Measurements from ENCODE around the gene GRAMD1B.

The GRAMD1B gene

GRCh38 chr11:123405123-123405592 is 24.9 kb upstream of the GRAMD1B start:
- TF ChIP-seq ZNF274 (IDR thresholded peaks at IDR 0.05; ENCODE audit: low read depth, low read length): no peak

DNA sequence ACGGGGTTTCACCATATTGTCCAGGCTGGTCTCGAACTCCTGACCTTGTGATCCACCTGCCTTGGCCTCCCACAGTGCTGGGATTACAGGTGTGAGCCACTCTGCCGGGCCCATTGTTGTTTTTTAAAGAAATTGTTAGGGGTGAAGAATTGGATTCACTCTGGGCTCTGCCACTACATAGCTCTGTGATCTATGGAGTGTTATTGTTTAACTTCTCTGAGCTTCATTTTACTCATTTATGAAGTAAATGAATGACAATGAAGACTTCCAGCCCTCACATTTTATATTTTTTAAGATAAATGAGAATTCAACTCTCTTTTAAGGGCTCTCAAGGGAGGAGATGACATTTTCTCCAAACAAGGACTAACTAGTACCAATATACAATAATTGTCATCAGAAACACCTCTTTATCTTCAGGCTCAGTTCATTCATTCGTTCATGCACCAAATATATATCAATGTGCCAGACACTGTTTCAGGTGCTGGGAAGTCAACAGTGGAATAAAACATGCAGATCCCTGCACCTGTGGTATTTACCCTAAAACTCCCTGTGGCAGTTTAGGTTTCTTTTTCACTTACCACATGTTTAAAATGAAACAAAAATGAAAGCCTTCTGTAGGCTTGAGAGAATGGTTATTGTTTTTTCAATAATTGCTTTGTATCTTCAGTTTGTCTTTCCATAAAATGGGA is 23.5 kb upstream of the GRAMD1B start:
- no peak for TF ChIP-seq ZNF274 (IDR thresholded peaks at IDR 0.05; ENCODE audit: low read depth, low read length)
- H3K4me3 ChIP-seq (ENCODE audit: low read length): no peak overlapping the region

More at GRCh38 chr11:123405123-123405592, 24.9 kb upstream of the GRAMD1B start:
- no peak overlapping the region for H3K4me3 ChIP-seq (ENCODE audit: low read length)

GRCh38 chr11:123407130-123407995 is 22.7 kb upstream of the GRAMD1B start:
- H3K4me3 ChIP-seq (ENCODE audit: low read length): peak overlapping the region; percentile 18; the same call in 1 of the 2 replicates
- TF ChIP-seq ZNF274 (IDR thresholded peaks at IDR 0.05; ENCODE audit: low read depth, low read length): no peak

DNA sequence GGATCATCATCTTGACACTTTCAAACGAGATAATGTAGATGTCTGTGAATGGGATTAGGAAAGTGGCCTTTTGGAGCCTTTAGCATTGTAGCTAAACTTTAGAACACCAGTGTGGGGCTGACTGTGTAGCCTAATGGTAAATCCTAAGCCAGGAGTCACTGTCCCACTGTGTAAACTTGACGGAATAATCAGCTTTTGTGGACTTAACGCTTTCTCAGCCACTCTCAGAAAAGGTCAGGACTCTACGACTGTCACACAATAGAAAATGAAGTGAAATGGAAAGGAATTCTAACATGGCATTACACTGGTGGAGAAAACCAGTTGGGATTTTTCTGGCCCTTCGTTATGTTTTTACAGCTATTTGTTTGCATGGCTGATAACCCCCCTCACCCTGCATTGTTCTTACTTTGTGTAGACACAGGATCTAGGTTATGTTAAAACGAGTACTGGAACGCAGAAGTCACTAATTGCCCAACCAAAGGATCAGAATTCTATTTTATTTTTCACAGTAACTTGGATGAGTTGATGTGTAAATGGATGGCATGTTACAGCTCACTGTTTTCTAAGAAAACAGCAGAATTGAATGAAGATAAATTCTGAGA is 22.0 kb upstream of the GRAMD1B start:
- H3K4me3 ChIP-seq (ENCODE audit: low read length): no peak overlapping the region
- no peak for TF ChIP-seq ZNF274 (IDR thresholded peaks at IDR 0.05; ENCODE audit: low read depth, low read length)

DNA sequence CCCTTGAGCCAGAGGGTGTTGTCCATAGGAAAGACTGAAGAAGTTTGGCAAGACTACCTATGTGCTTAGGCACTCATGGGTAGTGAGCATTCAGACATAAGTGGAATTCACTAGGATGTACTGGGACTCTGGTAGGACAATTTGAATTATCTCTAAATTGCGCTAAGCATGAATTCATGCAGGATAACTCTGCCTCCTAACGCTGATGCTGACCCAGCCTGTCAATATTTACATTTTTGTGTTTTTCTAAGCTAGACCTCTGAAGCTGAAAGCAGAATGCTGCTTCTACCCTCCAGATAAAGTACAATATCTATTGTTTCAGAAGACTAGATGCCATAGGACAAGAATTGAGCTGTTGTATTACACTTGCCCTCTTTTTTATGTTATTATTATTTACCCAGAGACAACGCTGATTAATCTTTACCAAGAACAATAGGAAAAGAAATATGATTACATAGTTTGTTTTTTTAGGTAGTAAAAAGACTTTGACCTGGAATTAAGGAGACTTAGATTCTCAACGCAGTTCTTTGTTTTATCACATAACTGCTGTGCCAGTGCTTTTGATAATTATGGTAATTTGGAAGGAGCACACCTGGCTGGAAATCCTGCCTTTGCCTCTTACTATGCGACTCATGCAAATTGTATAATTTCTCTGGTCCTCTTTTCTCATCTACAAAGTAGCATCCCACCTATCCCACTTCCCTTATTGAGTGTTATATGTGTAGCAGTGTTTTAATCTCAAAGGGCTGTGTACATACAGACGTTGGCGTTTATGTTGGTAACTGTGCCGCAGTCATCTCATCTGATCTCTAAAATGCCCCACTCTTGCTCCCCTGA is 21.2 kb upstream of the GRAMD1B start:
- no peak overlapping the region for H3K4me3 ChIP-seq (ENCODE audit: low read length)
- no peak for TF ChIP-seq ZNF274 (IDR thresholded peaks at IDR 0.05; ENCODE audit: low read depth, low read length)

- no peak overlapping the region for H3K4me3 ChIP-seq (ENCODE audit: low read length)
- no peak for TF ChIP-seq ZNF274 (IDR thresholded peaks at IDR 0.05; ENCODE audit: low read depth, low read length)
Measured at GRCh38 chr11:123409456-123410217, 20.4 kb upstream of the GRAMD1B start.

- TF ChIP-seq ZNF274 (IDR thresholded peaks at IDR 0.05; ENCODE audit: low read depth, low read length): no peak
- H3K4me3 ChIP-seq (ENCODE audit: low read length): no peak overlapping the region
Measured at GRCh38 chr11:123410218-123410549, 19.9 kb upstream of the GRAMD1B start.

DNA sequence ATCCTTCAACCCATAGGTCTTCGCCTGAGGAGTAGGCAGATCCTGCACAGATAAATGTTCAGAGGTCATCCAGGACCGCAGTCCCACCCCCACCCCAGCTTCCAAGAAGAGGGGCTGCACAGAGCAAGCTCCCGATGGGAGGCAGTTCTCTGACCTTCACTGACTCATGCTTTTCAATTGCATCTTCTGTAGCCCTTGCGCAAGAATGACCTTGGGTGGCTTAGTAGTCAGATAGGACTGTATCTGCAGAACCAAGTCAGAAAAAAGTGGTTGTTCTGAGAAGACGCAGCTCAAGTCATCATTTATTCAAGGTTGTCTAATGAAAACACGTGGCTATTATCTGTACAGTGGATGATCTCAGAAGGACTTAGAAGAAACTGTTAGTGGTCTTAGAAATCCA is 16.4 kb upstream of the GRAMD1B start:
- no peak for TF ChIP-seq ZNF274 (IDR thresholded peaks at IDR 0.05; ENCODE audit: low read depth, low read length)

DNA sequence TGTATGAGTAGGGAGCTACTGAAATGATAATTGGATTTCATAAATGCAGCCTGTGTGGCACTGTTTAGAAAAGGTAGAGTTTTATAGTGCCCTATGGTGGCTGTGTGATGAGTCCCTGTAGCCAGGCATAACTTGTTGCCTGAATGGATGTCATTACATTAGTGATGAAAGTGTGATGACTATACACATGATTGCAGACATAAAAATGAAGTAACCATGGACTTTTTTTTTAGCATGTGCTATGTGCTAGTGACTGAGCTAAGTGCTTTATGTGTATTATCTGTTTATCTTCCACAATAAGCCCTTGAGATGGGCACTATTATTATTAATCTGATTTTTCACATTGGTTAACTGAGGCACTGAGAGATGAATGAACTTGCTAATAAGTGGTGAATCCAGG is 13.5 kb upstream of the GRAMD1B start:
- no peak overlapping the region for H3K4me3 ChIP-seq (ENCODE audit: low read length)
- TF ChIP-seq ZNF274 (IDR thresholded peaks at IDR 0.05; ENCODE audit: low read depth, low read length): no peak

More for the DNA sequence above, 16.4 kb upstream of the GRAMD1B start:
- H3K4me3 ChIP-seq (ENCODE audit: low read length): no peak overlapping the region

DNA sequence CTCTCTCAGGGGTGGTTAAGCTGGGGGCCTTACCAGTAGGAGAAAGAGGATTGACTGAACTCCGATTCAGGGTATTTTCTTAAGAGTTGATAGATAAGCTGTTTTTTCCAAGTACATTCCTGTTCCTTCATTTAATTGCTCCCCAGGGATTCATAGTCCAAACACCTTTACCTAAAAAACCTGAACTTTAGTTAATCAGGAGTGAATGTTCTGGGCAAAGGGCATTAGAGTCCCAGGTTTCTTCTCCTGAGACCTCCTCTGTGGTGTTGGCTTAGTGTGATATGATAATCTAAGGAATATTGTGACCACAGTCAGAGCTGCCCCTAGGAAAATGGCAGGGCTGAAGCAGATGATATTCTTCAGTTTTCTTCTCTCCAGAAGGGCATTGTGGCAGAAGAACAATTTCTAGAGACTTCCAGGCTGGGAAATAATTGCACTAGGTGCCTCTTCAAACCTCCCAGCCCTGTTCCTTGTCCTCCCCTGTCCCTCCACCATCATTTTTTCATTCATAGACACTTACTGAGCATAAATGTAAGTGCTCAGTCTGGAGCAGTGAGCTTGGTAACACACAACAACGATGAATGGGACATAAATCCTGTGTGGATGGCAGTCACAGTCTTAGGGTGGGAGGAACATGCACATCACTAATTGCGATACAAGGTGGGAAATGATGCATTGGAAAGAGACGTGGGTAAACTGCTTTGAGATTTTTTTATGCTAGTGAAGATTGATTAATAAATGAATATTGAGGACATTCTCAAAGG is 11.5 kb upstream of the GRAMD1B start:
- H3K4me3 ChIP-seq (ENCODE audit: low read length): no peak overlapping the region
- no peak for TF ChIP-seq ZNF274 (IDR thresholded peaks at IDR 0.05; ENCODE audit: low read depth, low read length)

GRCh38 chr11:123419731-123420452 is 10.2 kb upstream of the GRAMD1B start:
- TF ChIP-seq ZNF274 (IDR thresholded peaks at IDR 0.05; ENCODE audit: low read depth, low read length): no peak
- no peak overlapping the region for H3K4me3 ChIP-seq (ENCODE audit: low read length)

GRCh38 chr11:123421589-123421988 is 8.5 kb upstream of the GRAMD1B start:
- no peak for TF ChIP-seq ZNF274 (IDR thresholded peaks at IDR 0.05; ENCODE audit: low read depth, low read length)
- H3K4me3 ChIP-seq (ENCODE audit: low read length): no peak overlapping the region
